ENCODE measurements around the gene MLPH. TPM values are rescaled to one million over a fixed set of nuclear protein-coding genes. Genes with fewer than 3 reads are reported as not detected.

MLPH gene
- total and polyA plus RNA-seq, 2 of the 13 experiments (the other 11 are each of a cell fraction or from before 2014, with no cell fraction given): 0.12 TPM; not detected in 1

- TF ChIP-seq AHDC1 (CRISPR knock-in tag; IDR thresholded peaks at IDR 0.05; ENCODE audit: borderline replicate concordance): 0 out of 2 replicates have a peak, but pooled peaks have one; percentile 32
- TF ChIP-seq MXD4 (CRISPR knock-in tag; IDR thresholded peaks at IDR 0.05): no peak
- no peak; the same call in 1 of the 2 replicates for TF ChIP-seq ARID4A (CRISPR knock-in tag; IDR thresholded peaks at IDR 0.05; ENCODE audit: borderline replicate concordance)
- no peak for TF ChIP-seq ZNF839 (CRISPR knock-in tag; IDR thresholded peaks at IDR 0.05; ENCODE audit: borderline replicate concordance)
- 0 out of 2 replicates have a peak, but pooled peaks have one; percentile 37 for TF ChIP-seq ZNF709 (CRISPR knock-in tag; IDR thresholded peaks at IDR 0.05)
Measured at GRCh38 chr2:237547841-237548416, 60.9 kb downstream of the MLPH start (continued).
